PC-3 (cell line): Measurements from ENCODE around the gene OR10A3. TPM values are rescaled to one million over a fixed set of nuclear protein-coding genes. Genes with fewer than 3 reads are reported as not detected.
"Not testable (repeated sequence)": the region's sequence is repeated elsewhere in the genome, so short reads cannot be mapped to it uniquely, and the experiment has no call there.

Source experiments
- ATAC-seq: fragments of 200-7000 bp; cut with Tn5 transposase; 2 replicates; pipeline ENCODE4 v1.9.1; 2020; ENCODE audit warnings: mild to moderate bottlenecking, moderate library complexity
- Bru-seq: library from RNA; stranded (reverse); fragments of 400-500 nt; gene quantifications from one replicate; lab custom pipeline; 2021; lab: Mats Ljungman, UMichigan
- BruChase-seq, 2 experiments: library from RNA; stranded (reverse); fragments of 400-500 nt; gene quantifications; one replicate each; lab custom pipeline; 2021; lab: Mats Ljungman, UMichigan
- BruUV-seq: library from RNA; stranded (reverse); fragments of 400-500 nt; replicated peaks from 2 replicates; lab custom pipeline; 2021; lab: Mats Ljungman, UMichigan
- CTCF ChIA-PET: fragments of 300-600 bp; sonication (Branson Sonifier 250); formaldehyde crosslinking; loops from one replicate; lab custom pipeline; 2022; ENCODE audit warnings: antibody characterized with exemption; lab: Charles Lee
- POLR2A ChIA-PET: fragments of 300-600 bp; sonication (Branson Sonifier 250); formaldehyde crosslinking; loops from one replicate; lab custom pipeline; 2022; ENCODE audit warnings: antibody characterized with exemption; ENCODE audit not compliant: unreplicated experiment; lab: Charles Lee
- DNase-seq: peaks from one replicate; pipeline ENCODE4 v3.0.0-alpha.2; 2015
- H2AFZ ChIP-seq: fragments of 300-600 bp; sonication (generic); 2 replicates; pipeline ENCODE4 v1.6.0; 2016; ENCODE audit warnings: antibody characterized with exemption, low read length
- H3F3A ChIP-seq: fragments of 300-600 bp; sonication (generic); one replicate; pipeline ENCODE4 v1.6.0; 2017; ENCODE audit warnings: antibody characterized with exemption, low read length, control low read depth, mild to moderate bottlenecking; ENCODE audit not compliant: unreplicated experiment
- H3K27ac ChIP-seq: fragments of 300-600 bp; sonication (generic); 2 replicates; pipeline ENCODE4 v1.5.1; 2016; ENCODE audit warnings: mild to moderate bottlenecking, low read length
- H3K27me3 ChIP-seq: fragments of 300-600 bp; sonication (generic); 2 replicates; pipeline ENCODE4 v1.6.1; 2016; ENCODE audit warnings: low read length, mixed read lengths
- H3K36me3 ChIP-seq: fragments of 300-600 bp; sonication (generic); 2 replicates; pipeline ENCODE4 v1.6.1; 2016; ENCODE audit warnings: low read depth, mixed run types, low read length, mixed read lengths
- H3K4me1 ChIP-seq: fragments of 300-600 bp; sonication (generic); 2 replicates; pipeline ENCODE4 v1.5.1; 2016; ENCODE audit warnings: low read length; ENCODE audit not compliant: insufficient read depth
- H3K4me2 ChIP-seq: fragments of 300-600 bp; sonication (generic); 2 replicates; pipeline ENCODE4 v1.6.0; 2016; ENCODE audit warnings: low read length
- H3K4me3 ChIP-seq: fragments of 300-600 bp; sonication (generic); 2 replicates; pipeline ENCODE4 v1.5.1; 2016; ENCODE audit warnings: mild to moderate bottlenecking, low read length, mixed read lengths
- H3K79me2 ChIP-seq: fragments of 300-600 bp; sonication (generic); 2 replicates; pipeline ENCODE4 v1.6.1; 2017; ENCODE audit warnings: low read length, mixed read lengths
- H3K9ac ChIP-seq: fragments of 300-600 bp; sonication (generic); 2 replicates; pipeline ENCODE4 v1.6.0; 2016; ENCODE audit warnings: mild to moderate bottlenecking, low read length
- H3K9me2 ChIP-seq: fragments of 300-600 bp; sonication (generic); replicated peaks from 2 replicates; pipeline ENCODE4 v1.6.1; 2016; ENCODE audit warnings: mixed run types, low read length, mixed read lengths
- H3K9me3 ChIP-seq: fragments of 300-600 bp; sonication (generic); 2 replicates; pipeline ENCODE4 v1.6.1; 2016; ENCODE audit warnings: low read length, mixed read lengths
- H4K20me1 ChIP-seq: fragments of 300-600 bp; sonication (generic); 2 replicates; pipeline ENCODE4 v1.6.1; 2016; ENCODE audit warnings: low read length, mixed read lengths
- EZH2 ChIP-seq: fragments of 300-600 bp; sonication (generic); IDR thresholded peaks from one replicate; pipeline ENCODE4 v1.6.1; 2017; ENCODE audit warnings: antibody characterized with exemption, mild to moderate bottlenecking, low read length; ENCODE audit not compliant: unreplicated experiment
- EZH2phosphoT487 ChIP-seq: fragments of 300-600 bp; sonication (generic); IDR thresholded peaks from 2 replicates; pipeline ENCODE4 v1.6.1; 2018; ENCODE audit warnings: mild to moderate bottlenecking, antibody characterized with exemption, low read length, borderline replicate concordance
- intact Hi-C: fragments of 100-400 bp; cut with micrococcal nuclease; formaldehyde crosslinking; loops from 2 replicates; pipeline ENCODE4 v1.9.0; 2023
- long read RNA-seq: library from polyadenylated mRNA; unstranded; transcript quantifications from one replicate; pipeline ENCODE4 v2.0.0, GENCODE V29; 2021; ENCODE audit not compliant: unreplicated experiment
- total RNA-seq: library from RNA; depleted of rRNA; stranded (reverse); fragments of >200 nt; gene quantifications from 2 replicates; pipeline ENCODE4 v1.2.3, GENCODE V29; 2014; rRNA removed
- TF ChIP-seq, protein P1 (sequence below): fragments of 300-600 bp; sonication (generic); conservative IDR thresholded peaks from 2 replicates; pipeline ENCODE4 v1.5.1; 2017; ENCODE audit warnings: antibody characterized with exemption, low read depth, mild to moderate bottlenecking, low read length

The OR10A3 gene
- total RNA-seq, result not detected in 2 replicates
- percentile 22 among the genes with signal in this experiment for Bru-seq, nascent RNA
- percentile 16 among the genes with signal in this experiment for BruChase-seq, experiment 1, labeled RNA remaining after a 6-hour chase
- percentile 21 among the genes with signal in this experiment for BruChase-seq, experiment 2, labeled RNA remaining after a 2-hour chase
- long read RNA-seq, result 0 reads

- no peaks in the 10 kb centered on the region for H3K9me2 ChIP-seq
- H3K9me3 ChIP-seq, result 0 out of 2 replicates have a peak, but pooled peaks cover 10% of the 10 kb centered on the region
- no peaks in the 10 kb centered on the region for H3K79me2 ChIP-seq
- no peak within 1 kb of the TSS for H2AFZ ChIP-seq
- H3K4me1 ChIP-seq, result 0 out of 2 replicates have a peak, but pooled peaks cover 5% of the 10 kb centered on the region
- no peak for ATAC-seq
- H4K20me1 ChIP-seq, result no peaks in the 10 kb centered on the region
- POLR2A ChIA-PET, result no interaction called here
- no peak within 1 kb of the TSS for H3K9ac ChIP-seq
- H3K4me3 ChIP-seq, result no peak within 1 kb of the TSS
- H3K4me2 ChIP-seq, result no peak within 1 kb of the TSS
- intact Hi-C loops, result no loop called here
- CTCF ChIA-PET, result no interaction called here
- no peaks in the 10 kb centered on the region for H3F3A ChIP-seq
- no peak for DNase-seq
- no peaks in the 10 kb centered on the region; the same call in 1 of the 2 replicates for H3K36me3 ChIP-seq
- BruUV-seq, result no TSS peak
- H3K27me3 ChIP-seq, result no peaks in the 10 kb centered on the region
- TF ChIP-seq, protein P1, sequence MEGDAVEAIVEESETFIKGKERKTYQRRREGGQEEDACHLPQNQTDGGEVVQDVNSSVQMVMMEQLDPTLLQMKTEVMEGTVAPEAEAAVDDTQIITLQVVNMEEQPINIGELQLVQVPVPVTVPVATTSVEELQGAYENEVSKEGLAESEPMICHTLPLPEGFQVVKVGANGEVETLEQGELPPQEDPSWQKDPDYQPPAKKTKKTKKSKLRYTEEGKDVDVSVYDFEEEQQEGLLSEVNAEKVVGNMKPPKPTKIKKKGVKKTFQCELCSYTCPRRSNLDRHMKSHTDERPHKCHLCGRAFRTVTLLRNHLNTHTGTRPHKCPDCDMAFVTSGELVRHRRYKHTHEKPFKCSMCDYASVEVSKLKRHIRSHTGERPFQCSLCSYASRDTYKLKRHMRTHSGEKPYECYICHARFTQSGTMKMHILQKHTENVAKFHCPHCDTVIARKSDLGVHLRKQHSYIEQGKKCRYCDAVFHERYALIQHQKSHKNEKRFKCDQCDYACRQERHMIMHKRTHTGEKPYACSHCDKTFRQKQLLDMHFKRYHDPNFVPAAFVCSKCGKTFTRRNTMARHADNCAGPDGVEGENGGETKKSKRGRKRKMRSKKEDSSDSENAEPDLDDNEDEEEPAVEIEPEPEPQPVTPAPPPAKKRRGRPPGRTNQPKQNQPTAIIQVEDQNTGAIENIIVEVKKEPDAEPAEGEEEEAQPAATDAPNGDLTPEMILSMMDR, result no peak
- TF ChIP-seq EZH2phosphoT487 (no peak), EZH2 (no peak)
- H3K27ac ChIP-seq, result no peak within 1 kb of the TSS
Observed at GRCh38 chr11:7941608-7942007, at the start of gene OR10A3. OR10A3 (minus strand) TSS chr11:7941708; CDS start chr11:7939520, 2,188 bp downstream.

- not testable (repeated sequence) for H3K27ac ChIP-seq, H3F3A ChIP-seq, H3K9me2 ChIP-seq, BruUV-seq, H3K27me3 ChIP-seq, DNase-seq, H3K9me3 ChIP-seq
- Histone ChIP-seq H3K4me3 (peak overlapping the region; percentile 100), H3K4me1 (peaks cover 22% of the 10 kb centered on the region), H3K4me2 (peak overlapping the region; percentile 94), H4K20me1 (peaks cover 15% of the 10 kb centered on the region; the same call in 1 of the 2 replicates), H3K9ac (peak overlapping the region; percentile 90), H3K36me3 (peaks cover 34% of the 10 kb centered on the region), H2AFZ (peak overlapping the region; percentile 67; the same call in 1 of the 2 replicates), H3K79me2 (peaks cover 36% of the 10 kb centered on the region)
- intact Hi-C loops, result loop anchor here (1.0 kb wide), 2 partner anchors 82 to 95 kb away; no protein-coding TSS in a partner anchor
- POLR2A ChIA-PET, result interaction anchor here (0.5 to 1.4 kb wide), 4 partner anchors 10 to 1344 kb away, joined by 3 to 11 read pairs (median 4); no protein-coding TSS in a partner anchor
- peak; percentile 29 for ATAC-seq
- CTCF ChIA-PET, result interaction anchor here (0.7 to 2.0 kb wide), 9 partner anchors 10 to 310 kb away, joined by 3 to 30 read pairs (median 3); partner anchors contain the start of gene NLRP10
Observed at GRCh38 chr11:7987560-7987883, 46.0 kb upstream of the OR10A3 start.

- Histone ChIP-seq H3K79me2 (peaks cover 36% of the 10 kb centered on the region), H3K4me1 (peaks cover 22% of the 10 kb centered on the region), H3K9ac (peak within 1 kb of the TSS; percentile 90), H3K27me3 (no peaks in the 10 kb centered on the region), H3F3A (no peaks in the 10 kb centered on the region), H3K27ac (no peak within 1 kb of the TSS), H3K9me3 (no peaks in the 10 kb centered on the region), H3K36me3 (peaks cover 29% of the 10 kb centered on the region), H3K4me2 (peak within 1 kb of the TSS; percentile 94), H2AFZ (peak within 1 kb of the TSS; percentile 94), H3K9me2 (no peaks in the 10 kb centered on the region), H4K20me1 (peaks cover 15% of the 10 kb centered on the region; the same call in 1 of the 2 replicates), H3K4me3 (peak within 1 kb of the TSS; percentile 100)
- ATAC-seq (peak; percentile 97), DNase-seq (peak; percentile 98)
- BruUV-seq, result no TSS peak
- ChIA-PET CTCF (interaction anchor here (0.6 to 2.0 kb wide), 11 partner anchors 9 to 309 kb away, joined by 3 to 30 read pairs (median 3); partner anchors contain the start of gene NLRP10), POLR2A (interaction anchor here (0.5 to 1.4 kb wide), 9 partner anchors 10 to 1485 kb away, joined by 3 to 11 read pairs (median 4); no protein-coding TSS in a partner anchor)
- intact Hi-C loops, result loop anchor here (1.0 kb wide), 2 partner anchors 82 to 95 kb away; no protein-coding TSS in a partner anchor
- TF ChIP-seq, protein P1, result peak; percentile 85
- TF ChIP-seq EZH2phosphoT487 (no peak), EZH2 (no peak)
Observed at GRCh38 chr11:7986768-7987559, 45.5 kb upstream of the OR10A3 start, which contains the start of gene EIF3F. EIF3F (plus strand) TSS chr11:7987337; CDS start chr11:7987353, 16 bp downstream.
